Astrocyte (in vitro differentiated cells and primary cell): Measurements from ENCODE around the gene ZGPAT. TPM values are rescaled to one million over a fixed set of nuclear protein-coding genes. Genes with fewer than 3 reads are reported as not detected.

Experiments
- DNase-seq: peaks from one replicate; pipeline ENCODE4 v3.0.0-alpha.2; 2010; ENCODE audit warnings: low read depth
- FAIRE-seq: peaks from 2 replicates; lab custom pipeline; 2011; peaks lifted over from hg19 to GRCh38; lab: Jason Lieb, UNC
- H2AFZ ChIP-seq: 2 replicates; pipeline ENCODE4 v1.6.0; 2012; ENCODE audit warnings: low read depth, low read length, inconsistent platforms
- H3K27ac ChIP-seq: 2 replicates; pipeline ENCODE4 v1.5.1; 2011; ENCODE audit warnings: low read depth, low read length, inconsistent platforms
- H3K27me3 ChIP-seq: 2 replicates; pipeline ENCODE4 v1.6.0; 2011; ENCODE audit warnings: low read length, inconsistent platforms; ENCODE audit not compliant: insufficient read depth
- H3K36me3 ChIP-seq: 2 replicates; pipeline ENCODE4 v1.5.1; 2011; ENCODE audit warnings: low read length, inconsistent platforms; ENCODE audit not compliant: insufficient read depth
- H3K4me1 ChIP-seq: 2 replicates; pipeline ENCODE4 v1.5.1; 2011; ENCODE audit warnings: low read length, inconsistent platforms; ENCODE audit not compliant: insufficient read depth
- H3K4me2 ChIP-seq: 2 replicates; pipeline ENCODE4 v1.6.0; 2012; ENCODE audit warnings: low read length, inconsistent platforms
- H3K4me3 ChIP-seq: 2 replicates; pipeline ENCODE4 v1.5.1; 2011; ENCODE audit warnings: low read depth, mild to moderate bottlenecking, low read length, inconsistent platforms; ENCODE audit not compliant: insufficient read depth
- H3K79me2 ChIP-seq: 2 replicates; pipeline ENCODE4 v1.6.0; 2012; ENCODE audit warnings: mild to moderate bottlenecking, low read length, inconsistent platforms; ENCODE audit not compliant: insufficient read depth
- H3K9ac ChIP-seq: 2 replicates; pipeline ENCODE4 v1.6.0; 2012; ENCODE audit warnings: mild to moderate bottlenecking, low read length, inconsistent platforms
- H3K9me3 ChIP-seq: 2 replicates; pipeline ENCODE4 v1.5.1; 2012; ENCODE audit warnings: low read depth, mild to moderate bottlenecking, low read length, inconsistent platforms; ENCODE audit not compliant: insufficient read depth
- H4K20me1 ChIP-seq: 2 replicates; pipeline ENCODE4 v1.6.0; 2012; ENCODE audit warnings: low read length, inconsistent platforms; ENCODE audit not compliant: insufficient read depth
- H3K27ac Mint-ChIP-seq: one replicate; pipeline ENCODE4 v1.8.0; 2021; ENCODE audit warnings: mild to moderate bottlenecking, mixed read lengths; ENCODE audit not compliant: unreplicated experiment
- H3K27me3 Mint-ChIP-seq: one replicate; pipeline ENCODE4 v1.8.0; 2021; ENCODE audit warnings: low read depth, mixed read lengths; ENCODE audit not compliant: unreplicated experiment
- H3K36me3 Mint-ChIP-seq: one replicate; pipeline ENCODE4 v1.8.0; 2021; ENCODE audit warnings: low read depth, mixed read lengths; ENCODE audit not compliant: unreplicated experiment
- H3K4me1 Mint-ChIP-seq: one replicate; pipeline ENCODE4 v1.8.0; 2021; ENCODE audit warnings: low read depth, mixed read lengths; ENCODE audit not compliant: unreplicated experiment
- H3K4me3 Mint-ChIP-seq: one replicate; pipeline ENCODE4 v1.8.0; 2021; ENCODE audit warnings: mild to moderate bottlenecking, moderate library complexity, mixed read lengths; ENCODE audit not compliant: unreplicated experiment
- H3K9me3 Mint-ChIP-seq: one replicate; pipeline ENCODE4 v1.8.0; 2021; ENCODE audit warnings: mild to moderate bottlenecking, mixed read lengths; ENCODE audit not compliant: unreplicated experiment
- EZH2 ChIP-seq: IDR thresholded peaks from 2 replicates; pipeline ENCODE4 v1.6.1; 2012; ENCODE audit warnings: mild to moderate bottlenecking, low read length, inconsistent platforms; ENCODE audit not compliant: insufficient read depth
- total RNA-seq: library from RNA; stranded (reverse); gene quantifications from 2 replicates; pipeline ENCODE4 v1.2.1, GENCODE V29; 2021
- TF ChIP-seq, protein P1 (sequence below): IDR thresholded peaks from 2 replicates; pipeline ENCODE4 v1.5.1; 2011; ENCODE audit warnings: low read depth, mild to moderate bottlenecking, inconsistent platforms, low read length, moderate library complexity; ENCODE audit not compliant: insufficient read depth

ZGPAT gene
- total RNA-seq, 1 donor from 2014 or later: 24.8 TPM

GRCh38 chr20:63767886-63768285, 60.0 kb downstream of the ZGPAT start:
- Histone ChIP-seq H3K9ac (no peak overlapping the region), H3K4me2 (no peak overlapping the region), H3K9me3 (no peaks in the 10 kb centered on the region), H3K79me2 (no peaks in the 10 kb centered on the region), H3K27me3 (no peaks in the 10 kb centered on the region), H3K4me3 (no peak overlapping the region), H3K36me3 (no peaks in the 10 kb centered on the region), H3K27ac (no peak overlapping the region), H4K20me1 (no peaks in the 10 kb centered on the region), H2AFZ (no peak overlapping the region), H3K4me1 (no peaks in the 10 kb centered on the region)
- peaks cover under 1% of the 10 kb centered on the region for H3K4me1 Mint-ChIP-seq
- no peaks in the 10 kb centered on the region for H3K9me3 Mint-ChIP-seq
- H3K36me3 Mint-ChIP-seq: peaks cover 12% of the 10 kb centered on the region
- TF ChIP-seq, protein P1, sequence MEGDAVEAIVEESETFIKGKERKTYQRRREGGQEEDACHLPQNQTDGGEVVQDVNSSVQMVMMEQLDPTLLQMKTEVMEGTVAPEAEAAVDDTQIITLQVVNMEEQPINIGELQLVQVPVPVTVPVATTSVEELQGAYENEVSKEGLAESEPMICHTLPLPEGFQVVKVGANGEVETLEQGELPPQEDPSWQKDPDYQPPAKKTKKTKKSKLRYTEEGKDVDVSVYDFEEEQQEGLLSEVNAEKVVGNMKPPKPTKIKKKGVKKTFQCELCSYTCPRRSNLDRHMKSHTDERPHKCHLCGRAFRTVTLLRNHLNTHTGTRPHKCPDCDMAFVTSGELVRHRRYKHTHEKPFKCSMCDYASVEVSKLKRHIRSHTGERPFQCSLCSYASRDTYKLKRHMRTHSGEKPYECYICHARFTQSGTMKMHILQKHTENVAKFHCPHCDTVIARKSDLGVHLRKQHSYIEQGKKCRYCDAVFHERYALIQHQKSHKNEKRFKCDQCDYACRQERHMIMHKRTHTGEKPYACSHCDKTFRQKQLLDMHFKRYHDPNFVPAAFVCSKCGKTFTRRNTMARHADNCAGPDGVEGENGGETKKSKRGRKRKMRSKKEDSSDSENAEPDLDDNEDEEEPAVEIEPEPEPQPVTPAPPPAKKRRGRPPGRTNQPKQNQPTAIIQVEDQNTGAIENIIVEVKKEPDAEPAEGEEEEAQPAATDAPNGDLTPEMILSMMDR: no peak
- no peak for TF ChIP-seq EZH2
- H3K4me3 Mint-ChIP-seq: no peak overlapping the region
- H3K27ac Mint-ChIP-seq: no peak overlapping the region
- DNase-seq (no peak), FAIRE-seq (no peak)
- H3K27me3 Mint-ChIP-seq: no peaks in the 10 kb centered on the region

- H3K4me3 Mint-ChIP-seq: no peak overlapping the region
- H3K4me1 Mint-ChIP-seq: peaks cover 5% of the 10 kb centered on the region
- H3K36me3 Mint-ChIP-seq: peaks cover 10% of the 10 kb centered on the region
- no peak overlapping the region for H3K4me2 ChIP-seq
- H4K20me1 ChIP-seq: no peaks in the 10 kb centered on the region
- H3K79me2 ChIP-seq: no peaks in the 10 kb centered on the region
- H3K4me3 ChIP-seq: no peak overlapping the region
- H2AFZ ChIP-seq: no peak overlapping the region
- H3K27me3 Mint-ChIP-seq: no peaks in the 10 kb centered on the region
- no peak for TF ChIP-seq EZH2
- TF ChIP-seq, protein P1: no peak
- no peaks in the 10 kb centered on the region for H3K36me3 ChIP-seq
- DNase-seq: no peak
- no peak overlapping the region for H3K27ac Mint-ChIP-seq
- no peak overlapping the region for H3K9ac ChIP-seq
- H3K27me3 ChIP-seq: no peaks in the 10 kb centered on the region
- H3K4me1 ChIP-seq: no peaks in the 10 kb centered on the region
- no peaks in the 10 kb centered on the region for H3K9me3 ChIP-seq
- no peaks in the 10 kb centered on the region for H3K9me3 Mint-ChIP-seq
- FAIRE-seq: no peak
- H3K27ac ChIP-seq: no peak overlapping the region
Observed at GRCh38 chr20:63768591-63769515, 61.0 kb downstream of the ZGPAT start.
